Hematopoietic multipotent progenitor cell treated with erythropoietin and hydrocortisone succinate and interleukin-3 and kit ligand, for 4 days (in vitro differentiated cells): ENCODE results near the gene PLCH2.

Experiments used
- DNase-seq: peaks from one replicate; pipeline ENCODE4 v3.0.0-alpha.2; 2015

The PLCH2 gene

DNA sequence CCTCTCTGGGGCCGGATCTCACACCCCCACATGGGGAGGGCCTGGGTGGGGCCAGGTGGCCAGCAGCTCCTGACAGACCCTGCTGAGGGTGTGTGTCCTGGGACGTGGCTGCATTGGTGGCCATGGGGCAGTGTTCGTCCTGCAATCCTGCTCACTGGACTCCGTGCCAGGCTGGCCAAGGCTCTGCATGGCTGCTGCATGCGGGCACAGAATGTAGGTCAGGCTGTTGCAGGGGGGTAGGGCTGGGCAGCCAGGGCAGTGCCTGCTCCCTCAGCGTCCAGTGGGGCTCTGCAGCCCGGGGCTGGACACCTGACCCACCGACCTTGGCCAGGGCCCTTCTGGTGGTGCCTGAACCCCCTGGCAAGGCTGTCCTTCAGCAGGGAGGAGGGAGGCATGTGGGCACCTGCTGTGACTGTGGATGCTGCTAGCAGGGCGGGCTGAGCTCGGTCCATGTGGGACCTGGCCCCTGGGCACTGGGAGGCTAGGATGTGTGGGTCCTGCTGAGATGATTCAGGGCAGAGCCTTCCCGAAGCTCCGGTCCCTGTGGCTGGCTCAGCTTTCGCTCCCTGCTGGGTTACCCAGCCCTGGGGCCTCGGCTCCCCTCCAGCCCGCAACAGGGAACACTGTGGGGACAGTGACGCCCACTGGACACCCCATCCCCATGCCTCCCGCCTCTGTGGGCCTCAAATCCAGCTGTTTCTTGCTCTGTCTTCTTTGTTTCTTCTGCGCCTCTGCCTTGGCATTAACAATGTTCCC lies 14.9 kb upstream of the PLCH2 start:
- no peak for DNase-seq

DNA sequence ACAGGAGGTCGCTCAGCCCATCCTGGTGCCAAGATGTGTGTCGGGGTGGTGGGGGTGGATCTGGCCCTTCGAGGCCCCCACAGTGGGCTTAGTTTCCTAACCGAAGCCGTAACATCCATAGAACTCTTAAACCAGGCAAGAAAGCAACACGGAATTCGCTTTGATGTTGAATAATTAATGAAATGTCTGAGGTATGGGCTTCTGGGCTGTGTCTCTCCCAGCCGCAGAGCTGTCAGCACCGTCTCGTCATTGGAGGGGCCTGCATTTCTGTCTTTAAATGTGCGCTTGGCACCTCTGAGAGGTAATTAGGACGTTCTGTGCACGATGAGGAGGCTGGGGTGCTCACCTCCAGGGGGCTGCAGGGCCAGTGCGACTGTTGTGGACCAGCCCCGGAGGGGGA lies 13.3 kb upstream of the PLCH2 start:
- DNase-seq, result no peak

DNA sequence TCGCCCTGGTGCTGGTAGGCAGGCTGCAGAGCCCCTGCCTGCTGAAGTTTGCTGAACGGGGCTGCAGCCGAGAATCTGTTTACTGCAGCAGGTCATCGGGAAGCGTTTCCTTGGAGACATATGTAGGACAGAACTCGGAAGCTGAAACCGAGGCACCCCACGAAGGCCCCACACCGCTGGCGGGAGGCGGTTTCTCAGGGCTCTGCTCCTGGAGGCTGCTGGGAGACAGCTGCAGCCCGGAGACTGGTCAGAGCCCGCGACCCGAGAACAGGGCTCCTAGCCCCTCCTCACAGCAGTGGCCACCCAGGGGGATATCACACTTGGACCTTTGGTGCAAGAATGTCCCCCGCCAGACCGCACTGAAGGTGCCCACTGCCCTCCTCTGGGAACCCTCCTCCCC lies 12.7 kb upstream of the PLCH2 start:
- no peak for DNase-seq

DNA sequence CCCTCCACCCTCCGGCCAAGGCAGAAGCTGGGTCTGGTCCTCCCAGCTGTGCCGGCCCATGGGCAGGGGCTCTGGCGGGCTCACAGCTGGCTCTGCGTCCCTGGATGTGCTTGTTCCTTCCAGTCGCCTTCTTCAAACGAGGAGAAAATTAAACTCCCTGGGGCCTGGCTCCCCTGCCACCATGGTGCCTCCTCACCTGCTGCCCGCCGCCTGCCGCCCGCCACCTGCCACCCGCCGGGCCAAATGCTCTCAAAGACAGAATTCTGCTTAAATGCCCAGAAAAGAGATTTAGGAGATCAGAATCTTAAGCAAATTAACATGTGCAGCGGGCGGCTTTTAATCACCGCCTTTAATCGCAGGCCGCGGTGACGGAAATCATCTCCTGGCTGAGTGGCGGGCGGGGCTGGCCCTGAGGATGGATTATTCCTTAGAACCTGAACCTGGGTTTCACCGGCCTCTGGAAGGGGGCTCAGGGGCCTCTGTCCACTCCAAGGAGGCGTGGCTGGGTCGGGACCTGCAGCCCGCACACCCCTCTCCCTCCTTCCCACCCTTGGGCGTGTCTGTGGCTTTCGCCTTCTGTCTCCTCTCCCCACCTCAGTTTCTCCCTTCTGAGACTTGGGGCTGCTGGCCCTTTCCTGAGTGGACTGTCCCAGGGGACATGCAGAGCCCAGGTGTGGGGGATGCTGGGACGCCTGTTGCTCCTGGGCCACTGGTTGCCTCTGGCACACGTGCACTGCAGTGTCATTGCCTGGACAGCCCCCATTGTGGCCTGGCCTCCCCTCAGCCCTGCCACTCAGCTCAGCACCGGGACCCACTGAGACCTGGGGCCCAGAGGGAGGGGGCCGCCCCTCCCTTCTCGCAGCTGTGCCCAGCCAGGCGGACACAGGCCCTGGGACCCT lies 10.5 kb upstream of the PLCH2 start:
- DNase-seq, result no peak

DNA sequence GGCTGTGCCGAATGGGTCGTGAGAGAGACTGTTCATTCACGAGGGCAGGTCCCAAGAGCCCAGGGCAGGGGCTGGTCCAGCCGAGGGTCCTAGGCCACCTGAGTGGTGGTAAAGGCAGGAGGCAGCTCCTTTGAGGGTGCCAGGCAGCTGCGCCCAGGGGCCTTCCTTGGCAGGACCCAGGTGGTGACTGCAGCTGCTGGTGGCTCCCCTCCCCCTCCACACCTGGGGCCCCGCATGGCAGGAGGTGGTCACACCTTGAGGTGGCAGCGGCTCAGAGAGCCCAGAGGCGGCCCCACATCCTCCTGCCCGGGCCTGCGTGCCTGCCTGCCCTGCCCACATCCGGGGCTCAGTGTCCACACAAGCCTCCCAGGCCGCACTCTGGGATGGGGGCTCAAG lies 9.8 kb upstream of the PLCH2 start:
- DNase-seq, result no peak

DNA sequence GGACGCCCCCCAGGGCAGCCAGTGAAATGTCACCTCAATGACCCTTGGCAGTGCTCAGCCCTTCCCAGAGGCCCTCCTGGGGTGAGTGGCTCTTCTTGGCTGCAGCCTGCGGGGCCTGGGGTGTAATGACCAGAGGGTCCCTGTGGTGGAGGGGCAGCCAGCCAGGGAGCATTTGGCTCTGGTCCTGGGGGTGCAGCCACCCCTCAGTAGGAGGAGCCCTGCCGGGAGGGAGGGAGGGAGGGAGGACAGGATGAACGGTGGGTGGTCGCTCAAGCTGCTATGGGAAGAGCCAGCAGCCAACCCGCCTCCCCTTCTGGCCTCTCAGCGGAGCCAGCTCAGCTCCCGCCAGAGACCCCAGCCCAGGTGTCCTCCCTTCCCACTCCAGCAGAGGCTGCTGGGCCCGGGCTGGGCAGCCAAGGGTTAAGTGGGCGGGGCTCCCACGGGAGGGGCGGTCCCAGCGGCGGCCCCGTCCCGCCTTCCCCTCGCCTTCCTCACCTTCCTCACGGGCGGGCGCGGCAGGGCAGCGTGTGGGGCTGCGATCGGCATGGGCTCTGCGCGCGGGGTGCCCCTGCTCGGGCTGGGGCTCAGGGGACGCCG lies 9.0 kb upstream of the PLCH2 start:
- DNase-seq, result peak; percentile 58

DNA sequence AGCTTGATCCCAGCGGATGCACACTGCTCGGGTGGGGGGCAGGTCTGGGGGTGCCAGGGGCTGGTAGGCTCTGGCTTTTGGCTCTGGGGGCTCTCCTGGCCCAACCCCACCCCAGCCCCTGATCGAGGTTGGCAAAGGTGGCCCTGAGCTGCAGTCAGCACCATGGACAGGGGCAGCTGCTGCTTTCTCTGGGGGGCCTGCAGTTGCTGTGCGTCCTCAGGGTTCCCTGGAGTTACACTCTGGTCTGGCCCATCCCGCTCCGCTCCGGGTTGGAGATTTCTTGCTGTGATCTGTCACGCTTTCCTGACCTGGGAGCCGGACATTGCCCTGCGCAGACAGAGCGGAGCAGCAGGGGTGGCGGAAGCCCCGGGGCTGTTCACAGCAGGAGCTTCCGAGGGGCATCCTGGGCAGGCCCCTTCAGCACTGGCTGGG lies 8.0 kb upstream of the PLCH2 start:
- peak; percentile 74 for DNase-seq

DNA sequence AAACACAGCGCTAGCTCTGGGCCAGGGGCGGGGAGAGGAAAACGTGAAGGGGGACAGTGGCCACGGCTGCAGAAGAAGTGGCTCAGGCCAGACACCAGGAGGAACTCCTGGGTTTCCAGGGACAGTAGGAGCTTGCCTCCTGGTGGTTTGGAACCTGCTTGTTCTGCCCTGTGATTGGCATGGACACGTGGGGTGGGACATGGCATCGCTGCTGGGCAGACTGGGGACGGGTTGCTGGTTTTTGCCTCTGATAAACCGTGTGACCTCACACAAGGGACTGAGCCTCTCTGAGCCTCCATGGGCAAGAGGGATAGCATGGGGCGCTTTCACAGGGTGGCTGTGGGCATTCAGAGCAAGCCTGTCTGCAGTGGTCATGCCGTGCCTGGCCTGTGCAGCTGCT lies 7.5 kb upstream of the PLCH2 start:
- DNase-seq, result no peak

DNA sequence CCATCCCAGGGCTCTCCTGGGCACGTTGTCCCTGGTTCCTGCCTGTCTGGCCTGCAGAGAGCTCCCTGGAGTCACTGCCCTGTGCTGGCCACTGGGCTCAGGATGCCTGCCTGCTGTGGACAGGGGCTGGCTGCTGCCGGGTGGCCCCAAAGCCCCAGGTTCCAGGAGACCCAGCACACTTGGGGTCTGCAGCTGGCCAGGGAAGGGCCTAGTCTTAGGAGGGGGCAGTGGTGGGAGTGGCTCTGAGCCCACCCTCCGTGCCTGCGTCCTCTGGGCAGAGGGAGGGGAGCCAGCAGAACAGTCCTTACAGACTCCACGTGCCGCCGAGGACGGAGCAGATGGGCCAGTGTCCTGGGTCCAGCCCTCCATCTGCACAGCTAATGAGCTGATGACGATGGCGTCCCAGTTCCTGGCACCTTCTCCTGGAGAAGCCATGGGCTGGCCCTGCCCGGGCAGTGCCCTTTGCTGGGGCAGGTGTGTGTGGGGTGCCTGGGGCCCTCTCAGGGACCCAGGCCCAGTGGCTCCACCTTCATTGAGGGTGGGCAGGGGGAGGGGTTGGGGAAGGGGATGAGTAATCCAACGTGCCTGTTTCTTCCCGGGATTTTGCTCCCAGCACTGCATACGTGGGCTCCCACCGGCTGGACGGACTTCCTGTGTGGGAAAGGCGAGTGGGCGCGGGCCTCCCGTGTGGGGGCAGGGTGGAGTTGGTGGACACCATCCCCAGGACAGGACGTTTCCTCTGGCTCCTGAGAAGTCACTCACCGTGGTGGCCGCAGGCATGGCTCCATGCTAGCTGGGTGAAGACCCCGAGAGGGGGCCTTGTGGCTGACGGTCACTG lies 6.8 kb upstream of the PLCH2 start:
- DNase-seq, result no peak

DNA sequence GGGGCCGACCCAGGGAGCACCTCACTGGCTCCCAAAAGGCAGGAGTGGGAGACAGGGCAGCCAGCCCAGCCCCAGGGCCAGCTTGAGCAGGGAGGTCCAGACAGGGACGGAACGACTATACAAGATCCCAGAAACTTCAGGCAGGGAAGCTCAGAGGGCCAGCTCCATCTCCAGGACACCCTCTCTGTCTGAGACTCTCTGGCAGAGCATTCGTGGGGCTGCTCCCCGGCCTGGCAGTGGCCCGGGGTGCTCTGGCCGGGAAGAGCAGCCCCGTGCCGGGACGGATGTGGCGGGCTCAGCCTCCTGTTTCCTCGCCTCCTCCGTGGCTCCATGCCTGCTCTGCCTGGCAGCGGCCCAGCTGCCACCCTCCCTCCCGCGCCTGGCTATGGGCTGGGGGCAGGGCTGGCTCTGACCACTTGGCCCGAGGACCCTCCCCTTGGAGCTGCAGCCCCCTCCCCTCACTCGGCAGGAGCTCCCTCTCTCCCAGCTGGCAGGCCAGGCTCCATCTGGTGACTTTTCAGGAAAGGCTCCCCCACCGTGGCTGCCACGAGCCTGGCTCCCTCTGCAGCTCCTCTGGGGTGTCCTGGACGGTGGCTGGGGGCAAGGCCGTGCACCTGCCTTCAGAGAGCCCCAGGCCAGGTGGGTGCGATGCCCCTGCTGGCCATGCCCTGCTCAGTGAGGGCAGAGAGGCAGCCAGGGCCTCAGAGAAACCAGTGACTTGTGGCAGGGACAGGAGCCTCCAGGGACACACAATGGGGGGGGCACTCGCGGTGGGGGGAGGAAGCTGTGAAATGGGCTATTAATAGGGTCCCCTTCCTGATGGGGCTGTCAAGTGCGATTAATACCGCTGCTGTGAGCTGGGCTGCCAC lies 5.6 kb upstream of the PLCH2 start:
- DNase-seq, result no peak

DNA sequence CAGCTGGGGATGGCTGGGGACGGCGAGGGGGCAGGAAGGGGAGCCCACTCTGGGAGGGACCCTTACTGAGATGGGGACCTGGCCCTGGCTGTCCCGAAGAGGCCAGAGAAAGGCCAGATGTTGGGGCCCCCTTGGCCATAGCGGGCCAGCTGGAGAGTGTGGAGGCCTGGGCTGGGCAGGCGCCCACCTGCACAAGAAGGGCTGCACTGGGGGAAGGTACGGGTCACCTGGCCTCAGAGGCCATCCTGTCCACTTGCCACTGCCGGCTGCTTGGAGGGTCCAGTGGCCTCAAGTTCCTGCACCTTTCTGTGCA lies 5.0 kb upstream of the PLCH2 start:
- no peak for DNase-seq

DNA sequence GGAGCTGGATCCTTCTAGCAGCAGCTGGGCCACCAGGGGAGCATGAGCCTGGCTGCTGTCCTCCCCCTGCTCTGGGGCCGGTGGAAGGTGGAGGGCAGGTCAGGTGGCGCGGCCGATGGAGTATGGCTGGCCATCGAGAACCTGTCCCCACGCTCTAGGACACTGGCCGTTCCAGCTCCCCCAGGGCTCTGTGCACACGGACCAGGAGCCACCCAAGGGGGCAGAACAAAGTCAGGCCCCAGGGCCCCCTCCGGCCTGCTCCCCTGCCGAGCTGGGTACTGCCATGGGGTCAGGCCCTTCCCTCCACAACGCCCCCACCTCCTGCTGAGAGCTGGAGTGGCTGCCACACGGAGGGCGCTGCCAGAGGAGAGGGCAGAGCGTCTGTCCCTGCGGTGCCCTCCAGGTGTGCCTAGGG lies 4.5 kb upstream of the PLCH2 start:
- DNase-seq, result no peak

DNA sequence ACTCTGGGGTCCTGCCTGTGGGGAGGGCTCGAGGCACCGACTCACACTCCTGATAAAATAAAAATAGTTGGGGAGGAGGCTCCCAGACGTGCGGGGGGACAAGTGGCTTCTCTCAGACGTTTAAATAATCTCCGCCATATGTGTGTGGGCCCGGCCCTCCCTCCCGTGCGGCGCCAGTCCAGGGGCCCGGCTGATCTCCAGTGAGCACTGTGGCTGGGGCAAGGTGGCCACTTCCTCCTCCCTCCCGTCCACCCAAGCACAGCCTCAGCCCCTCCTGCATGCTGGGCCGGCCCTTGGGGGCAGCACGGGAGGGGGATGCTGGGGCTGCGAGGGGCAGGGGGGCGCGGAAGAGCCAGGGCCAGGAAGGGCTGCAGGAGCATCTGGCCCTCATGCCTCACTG lies 4.0 kb upstream of the PLCH2 start:
- no peak for DNase-seq

DNA sequence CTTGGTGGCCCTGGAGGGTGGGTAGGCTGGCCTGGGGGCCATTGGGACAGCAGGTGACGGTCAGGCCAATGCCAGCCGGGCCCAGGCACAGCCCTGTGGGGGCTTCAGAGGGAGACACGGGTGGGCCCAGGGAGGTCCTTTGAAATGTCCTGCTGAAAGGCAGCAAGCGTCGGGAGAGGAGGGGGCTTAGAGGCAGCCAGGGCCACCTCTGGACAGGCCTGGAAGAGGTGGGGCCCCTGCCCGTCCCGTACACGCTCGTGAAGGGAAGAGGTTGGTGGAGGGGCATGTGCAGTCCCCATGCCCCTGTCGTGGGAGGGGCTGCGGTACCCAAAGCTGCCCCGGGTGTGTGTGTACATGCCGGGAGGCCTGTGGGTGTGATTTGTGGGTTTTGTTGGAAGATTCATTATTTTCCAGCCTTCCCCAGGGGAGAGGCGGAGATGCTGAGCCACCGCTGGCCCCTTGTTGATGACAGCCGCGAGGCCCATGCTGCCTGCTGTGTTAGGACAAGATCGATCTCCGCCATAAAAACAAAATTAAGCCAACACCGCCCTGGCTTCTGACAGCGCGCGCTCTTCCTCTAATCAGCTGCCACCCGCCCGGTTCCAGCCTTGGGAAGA lies 3.4 kb upstream of the PLCH2 start:
- DNase-seq, result no peak

DNA sequence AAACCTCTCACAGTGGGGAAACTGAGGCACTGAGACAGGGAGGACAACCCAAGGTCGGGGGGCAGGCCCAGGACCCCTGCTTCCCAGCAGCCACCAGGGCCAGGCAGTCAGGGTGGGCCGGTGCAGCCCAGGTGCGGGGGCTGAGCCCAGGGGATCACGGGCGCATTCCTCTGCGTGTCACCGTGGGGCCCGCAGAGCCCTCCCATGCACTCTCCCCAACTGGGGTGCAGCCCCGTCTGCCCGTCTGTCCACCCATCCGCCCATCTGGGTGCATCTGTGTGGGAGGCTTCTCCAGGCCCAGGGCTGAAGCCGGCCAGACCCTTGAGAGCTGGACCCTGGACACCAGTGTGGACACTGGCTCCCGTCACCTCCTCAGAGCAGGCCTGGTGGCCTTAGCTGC lies 2.9 kb upstream of the PLCH2 start:
- no peak for DNase-seq

DNA sequence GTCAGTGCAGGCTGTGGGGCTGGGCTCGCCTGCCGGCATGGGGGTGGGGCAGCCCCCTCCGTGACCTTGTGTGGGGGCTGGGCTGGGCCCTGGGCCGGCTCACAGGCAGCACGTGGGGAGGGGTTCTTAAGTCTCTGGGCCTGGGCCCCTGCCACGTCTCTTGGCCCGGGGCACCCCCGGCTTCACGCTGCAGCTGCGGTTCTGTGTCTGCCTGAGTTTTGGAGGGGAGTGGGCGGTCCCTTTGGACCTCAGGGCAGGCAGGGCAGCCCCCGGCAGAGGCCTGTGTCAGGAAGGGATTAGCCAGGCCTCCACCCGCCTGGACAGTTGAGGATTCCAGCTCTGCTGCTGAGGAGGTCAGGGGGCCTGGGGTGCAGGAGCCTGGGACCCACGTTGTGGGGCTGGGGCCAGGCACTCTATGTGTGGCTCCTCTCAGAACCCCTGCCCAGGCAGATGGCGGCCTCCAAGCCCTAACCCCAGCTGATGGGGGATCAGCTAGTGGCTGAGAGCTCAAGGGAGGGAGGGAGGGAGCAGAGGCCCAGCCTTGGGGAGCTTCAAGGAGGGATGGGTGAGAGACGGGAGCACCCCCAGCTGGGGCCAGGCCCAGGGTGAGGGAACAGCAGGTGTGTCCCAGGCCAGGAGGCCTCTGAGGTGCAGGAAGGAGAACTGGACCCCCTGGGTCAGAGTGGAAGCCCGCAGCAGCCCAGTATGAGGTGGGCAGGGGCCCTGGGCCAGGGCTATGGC lies 1.8 kb upstream of the PLCH2 start:
- DNase-seq, result no peak

DNA sequence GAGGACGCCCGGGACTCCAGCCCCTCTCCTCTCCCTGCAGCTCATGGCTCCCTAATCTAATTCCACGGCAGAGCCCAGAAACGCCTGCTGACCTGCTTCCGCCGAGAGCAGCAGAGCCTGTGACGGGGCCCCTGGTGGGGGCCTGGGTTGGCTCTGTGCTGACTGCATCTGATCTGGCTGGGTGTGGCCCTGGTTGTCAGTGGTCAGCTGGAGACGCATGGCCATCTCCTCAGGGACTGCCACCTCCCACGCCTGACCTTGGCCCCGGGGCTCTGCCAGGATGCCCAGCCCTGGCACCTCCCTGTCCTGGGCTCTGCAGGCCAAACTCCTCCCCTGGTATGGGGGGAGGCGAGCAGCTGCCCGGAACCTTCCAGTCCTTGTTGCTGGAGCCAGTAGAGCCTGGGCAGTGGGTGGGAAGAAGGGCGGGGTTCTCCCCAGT lies 1.1 kb upstream of the PLCH2 start:
- no peak for DNase-seq

DNA sequence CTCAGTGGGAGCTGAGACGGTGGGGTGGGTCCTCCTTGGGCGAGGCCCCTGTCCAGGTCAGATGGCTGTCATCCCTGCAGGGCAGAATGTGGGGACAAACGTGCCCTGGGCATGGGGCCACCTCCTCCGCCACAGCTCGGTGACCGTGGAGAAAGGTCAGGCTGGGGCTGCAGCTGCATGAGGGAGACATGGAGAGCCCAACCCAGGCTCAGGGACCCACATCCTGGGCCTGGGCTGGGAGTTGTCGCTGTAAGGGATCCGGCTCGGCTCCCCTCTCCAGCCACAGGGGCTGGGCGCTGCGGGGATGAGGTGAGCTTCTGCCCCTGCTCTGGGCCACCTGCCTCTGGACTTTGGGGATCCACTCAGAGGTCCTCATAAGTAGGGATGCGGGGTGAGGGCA lies 518 bp upstream of the PLCH2 start:
- no peak for DNase-seq

DNA sequence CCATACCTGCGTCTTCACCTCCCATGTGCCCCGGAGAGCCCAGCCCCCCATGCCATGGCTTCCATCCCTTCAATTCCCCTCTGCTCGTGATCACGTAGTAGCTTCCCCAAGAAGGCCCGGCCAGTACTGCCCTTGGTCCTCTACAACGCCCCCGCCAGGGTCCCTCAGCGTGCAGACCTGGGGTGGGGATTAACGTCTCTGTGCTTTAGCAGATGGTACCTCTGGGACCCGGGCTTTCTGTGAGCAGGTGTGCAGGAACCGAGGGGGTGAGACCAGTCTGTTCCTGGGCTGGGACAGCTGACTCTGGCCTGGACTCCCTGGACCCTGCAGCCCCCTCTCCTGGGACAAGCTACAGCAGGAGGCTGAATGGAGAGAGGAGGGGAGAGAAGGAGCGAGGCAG lies 1.2 kb downstream of the PLCH2 start:
- no peak for DNase-seq

DNA sequence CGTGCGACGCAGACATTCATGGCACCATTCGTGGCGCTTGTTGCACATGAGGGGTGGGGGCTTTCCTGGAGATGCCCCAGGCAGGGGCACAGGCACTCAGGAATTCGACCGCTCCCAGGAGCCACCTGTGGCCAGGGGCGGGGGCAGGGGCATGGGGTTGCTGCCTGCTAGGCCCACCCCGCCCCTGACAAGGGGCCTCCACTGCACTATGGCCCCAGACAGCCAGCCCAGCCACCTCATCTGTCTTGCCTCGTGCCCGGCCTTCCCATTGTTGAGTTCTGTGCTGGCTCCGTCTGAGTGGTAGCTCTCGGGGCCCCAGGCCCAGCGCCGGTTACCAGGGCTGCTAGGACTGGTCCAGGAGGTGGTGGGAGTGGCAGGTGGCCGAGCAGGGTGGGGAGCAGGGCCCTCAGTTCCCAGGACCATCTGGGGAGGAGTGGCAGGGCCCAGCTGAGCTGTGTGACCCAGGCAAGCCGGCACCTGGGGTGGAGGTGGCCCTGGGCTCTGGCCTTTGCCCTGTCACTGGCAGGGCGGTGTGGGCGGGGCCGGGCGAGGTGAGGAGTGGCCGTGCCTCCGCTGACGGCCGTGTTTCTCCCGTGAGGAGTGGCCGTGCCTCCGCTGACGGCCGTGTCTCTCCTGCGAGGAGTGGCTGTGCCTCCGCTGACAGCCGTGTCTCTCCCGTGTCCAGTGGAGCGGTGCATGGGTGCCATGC lies 1.9 kb downstream of the PLCH2 start:
- no peak for DNase-seq
